GM18508 (cell line): Measurements from ENCODE around the gene UBTF.

ENCODE experiments used
- ATAC-seq: cut with Tn5 transposase; IDR thresholded peaks from one replicate; pipeline ENCODE4 v1.9.1; 2021; ENCODE audit warnings: moderate number of reproducible peaks; ENCODE audit not compliant: insufficient read depth, unreplicated experiment

UBTF gene

DNA sequence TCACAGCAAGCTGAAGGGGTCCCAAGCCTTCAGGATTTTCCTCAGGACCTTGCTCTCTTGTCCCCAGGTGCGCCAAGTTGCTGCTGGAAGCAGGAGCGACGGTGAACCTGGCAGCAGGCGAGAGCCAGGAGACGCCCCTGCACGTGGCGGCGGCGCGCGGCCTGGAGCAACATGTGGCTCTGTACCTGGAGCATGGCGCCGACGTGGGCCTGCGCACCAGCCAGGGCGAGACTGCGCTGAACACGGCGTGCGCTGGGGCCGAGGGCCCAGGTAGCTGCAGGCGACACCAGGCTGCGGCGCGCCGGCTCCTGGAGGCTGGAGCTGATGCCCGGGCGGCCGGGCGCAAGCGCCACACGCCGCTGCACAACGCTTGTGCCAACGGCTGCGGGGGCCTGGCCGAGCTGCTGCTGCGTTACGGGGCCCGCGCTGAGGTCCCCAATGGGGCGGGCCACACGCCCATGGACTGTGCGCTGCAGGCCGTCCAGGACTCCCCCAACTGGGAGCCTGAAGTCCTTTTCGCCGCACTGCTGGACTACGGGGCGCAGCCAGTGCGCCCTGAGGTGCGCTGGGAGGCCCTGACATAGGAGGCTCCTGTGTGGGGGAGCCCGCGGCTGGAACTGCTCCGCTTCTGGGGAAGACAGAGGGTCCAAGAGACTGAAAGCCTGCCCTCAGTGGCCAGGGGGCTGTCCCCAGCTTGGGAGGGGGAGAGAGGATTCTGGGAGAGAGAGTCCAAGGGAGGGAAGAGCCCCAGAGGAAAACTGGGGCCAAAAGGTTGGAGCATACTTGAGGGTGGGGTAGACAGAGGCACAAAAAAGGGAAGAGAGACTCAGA is 42.6 kb downstream of the UBTF start:
- ATAC-seq = no peak

DNA sequence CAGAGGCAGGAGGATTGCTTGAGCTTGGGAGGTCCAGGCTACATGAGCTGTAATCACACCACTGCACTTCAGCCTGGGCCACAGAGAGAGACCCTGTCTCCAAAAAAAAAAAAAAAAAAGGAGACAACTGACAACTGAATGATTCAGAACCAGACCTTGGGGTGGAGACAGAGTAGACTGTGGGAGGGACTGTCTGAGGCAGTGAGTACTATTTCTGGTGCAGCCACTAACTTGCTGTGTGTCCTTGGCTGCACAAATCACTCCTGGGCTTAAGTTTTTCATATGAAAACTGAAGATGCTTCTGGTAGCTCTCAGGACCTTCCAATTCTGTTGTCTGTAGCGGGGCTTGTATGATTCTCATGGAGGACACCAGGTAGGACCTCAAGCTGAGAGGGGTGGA is 43.2 kb downstream of the UBTF start:
- ATAC-seq = no peak

DNA sequence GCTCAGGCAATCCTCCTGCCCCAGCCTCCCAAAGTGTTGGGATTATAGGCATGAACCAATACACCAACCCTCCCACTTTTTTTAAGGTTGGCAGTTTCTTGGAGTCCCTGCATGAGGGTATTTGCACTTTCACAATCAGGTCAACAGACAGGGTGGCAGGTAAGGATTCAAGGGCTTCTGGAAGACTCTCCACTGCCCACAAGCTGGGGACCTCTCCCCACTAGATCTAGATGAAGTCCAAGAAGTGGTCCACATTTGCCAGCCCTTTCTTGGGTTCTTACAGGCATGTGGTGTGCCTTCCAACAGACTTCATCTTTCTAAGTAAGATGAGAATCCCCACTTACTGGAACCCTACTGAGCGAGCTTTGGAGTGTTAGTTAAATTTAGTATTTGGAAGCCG is 45.0 kb downstream of the UBTF start:
- no peak for ATAC-seq

DNA sequence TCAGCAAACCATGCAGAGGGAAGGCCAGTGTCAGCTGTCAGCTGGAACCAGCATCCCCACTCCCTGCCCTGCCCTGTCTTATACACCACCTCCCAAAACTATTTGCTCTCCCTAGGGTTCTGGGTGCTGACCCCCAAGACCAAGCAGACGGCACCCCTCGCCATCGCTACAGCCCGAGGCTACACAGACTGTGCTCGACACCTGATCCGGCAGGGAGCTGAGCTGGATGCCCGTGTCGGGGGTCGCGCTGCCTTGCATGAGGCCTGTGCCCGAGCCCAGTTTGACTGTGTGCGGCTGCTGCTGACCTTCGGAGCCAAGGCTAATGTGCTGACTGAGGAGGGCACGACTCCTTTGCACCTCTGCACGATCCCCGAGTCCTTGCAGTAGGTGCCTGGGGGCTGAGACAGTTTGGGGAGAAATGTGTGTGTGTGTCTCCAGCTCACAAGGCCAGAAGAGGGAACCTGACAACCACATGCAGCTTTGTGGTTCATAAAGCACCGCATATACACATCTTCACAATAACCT is 47.5 kb downstream of the UBTF start:
- ATAC-seq = no peak

DNA sequence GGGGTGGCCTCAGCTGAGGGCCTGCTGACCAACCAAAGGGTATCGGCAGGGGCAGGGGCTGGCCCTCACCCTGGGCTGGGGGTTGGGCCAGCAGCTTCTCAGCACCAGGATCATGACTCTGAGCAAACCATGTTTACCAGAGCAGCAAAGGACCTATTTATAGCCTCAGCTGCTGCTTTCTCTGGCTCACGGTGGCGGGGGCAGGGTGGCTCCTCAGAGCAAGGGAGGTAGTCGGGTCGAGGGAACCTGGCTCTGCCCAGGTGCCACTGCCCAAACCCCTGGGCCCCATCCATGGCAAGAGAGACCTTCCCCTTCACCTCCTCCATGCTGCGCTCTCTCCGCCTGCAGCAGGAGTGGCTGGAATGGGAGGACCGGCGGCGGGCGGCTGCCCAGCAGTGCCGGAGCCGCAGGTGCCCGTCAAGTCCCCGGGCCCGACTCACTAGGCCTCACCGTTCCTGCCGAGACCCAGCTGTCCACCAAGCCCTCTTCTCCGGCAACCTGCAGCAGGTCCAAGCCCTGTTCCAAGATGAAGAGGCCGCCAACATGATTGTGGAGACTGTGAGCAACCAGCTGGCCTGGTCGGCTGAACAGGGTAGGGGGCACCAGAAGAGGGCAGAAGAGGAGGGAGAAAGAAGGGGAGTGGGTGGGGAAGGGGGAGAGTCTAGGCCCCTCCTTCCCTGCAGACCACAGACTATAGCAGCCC is 48.8 kb downstream of the UBTF start, which contains the start of gene ASB16:
Gene ASB16, plus strand, starts transcription at position 206 of the 703 bp plus-strand sequence. Its CDS starts 86 bp downstream, at position 292.
- no peak for ATAC-seq

DNA sequence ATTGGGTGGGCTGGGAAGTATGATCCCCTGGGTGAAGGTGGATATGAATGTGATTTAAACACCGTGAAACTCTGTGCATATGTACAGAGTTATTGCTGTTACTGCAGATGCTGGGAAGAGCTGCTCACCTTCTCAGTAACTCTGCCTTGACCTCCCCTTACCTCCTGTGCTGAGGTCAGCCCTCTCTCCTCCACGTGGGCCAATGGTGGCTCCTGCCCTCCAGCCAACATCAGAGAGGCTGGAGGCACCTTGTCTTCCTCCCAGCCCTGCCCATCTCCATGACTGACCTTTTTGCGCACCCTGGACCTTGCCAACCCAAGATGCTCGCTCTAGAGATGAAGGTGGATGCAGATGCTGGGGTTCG is 49.4 kb downstream of the UBTF start:
- no peak for ATAC-seq

DNA sequence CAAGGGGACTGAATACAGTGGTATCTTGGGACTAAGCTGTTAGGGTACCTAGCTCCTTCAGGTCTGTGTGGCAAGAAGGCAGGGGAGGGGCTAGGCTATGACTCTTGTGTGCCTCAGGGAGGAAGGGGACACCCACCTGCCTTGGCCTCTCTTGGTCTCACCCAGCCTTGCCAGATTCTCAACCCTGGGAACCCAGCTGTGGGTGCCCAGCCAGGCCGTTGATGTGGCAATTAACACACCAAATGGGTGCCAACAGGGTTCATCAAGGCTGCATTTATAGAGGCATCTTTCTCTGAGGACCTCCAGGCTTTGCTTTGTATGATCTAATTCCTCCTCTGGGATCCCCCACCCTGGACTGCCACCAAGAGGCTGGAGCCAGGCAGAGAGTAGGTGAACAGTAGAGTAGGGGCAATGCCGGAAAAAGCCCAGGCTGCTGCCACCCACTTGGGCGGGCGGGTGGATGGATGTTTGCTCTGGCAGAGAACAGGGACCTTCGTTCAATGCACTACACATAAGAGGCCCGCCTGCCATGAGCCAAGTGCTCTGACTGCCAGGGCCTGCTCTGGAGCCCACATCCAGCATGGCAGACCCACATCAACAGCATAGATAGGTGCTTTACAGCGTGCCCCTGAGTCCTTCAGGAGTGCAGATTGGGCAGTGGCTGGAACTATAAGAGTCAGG is 52.2 kb downstream of the UBTF start:
- no peak for ATAC-seq

DNA sequence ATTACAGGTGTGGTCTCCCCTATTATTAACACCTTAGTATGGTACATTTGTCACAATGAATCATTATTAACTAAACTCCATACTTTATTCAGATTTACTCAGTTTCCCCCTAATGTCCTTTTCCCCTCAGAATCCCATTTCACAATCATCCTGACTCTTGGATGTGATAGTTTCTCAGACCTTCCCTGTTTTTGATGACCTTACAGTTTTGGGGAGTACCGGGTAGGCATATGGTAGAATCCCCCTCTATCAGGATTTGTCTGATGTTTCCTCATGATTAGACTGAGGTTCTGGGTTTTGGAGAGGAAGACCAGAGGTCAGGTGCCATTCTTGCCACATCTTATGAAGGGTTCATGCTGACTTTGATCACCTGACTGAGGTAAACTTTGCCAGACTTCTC is 55.0 kb downstream of the UBTF start:
- no peak for ATAC-seq

DNA sequence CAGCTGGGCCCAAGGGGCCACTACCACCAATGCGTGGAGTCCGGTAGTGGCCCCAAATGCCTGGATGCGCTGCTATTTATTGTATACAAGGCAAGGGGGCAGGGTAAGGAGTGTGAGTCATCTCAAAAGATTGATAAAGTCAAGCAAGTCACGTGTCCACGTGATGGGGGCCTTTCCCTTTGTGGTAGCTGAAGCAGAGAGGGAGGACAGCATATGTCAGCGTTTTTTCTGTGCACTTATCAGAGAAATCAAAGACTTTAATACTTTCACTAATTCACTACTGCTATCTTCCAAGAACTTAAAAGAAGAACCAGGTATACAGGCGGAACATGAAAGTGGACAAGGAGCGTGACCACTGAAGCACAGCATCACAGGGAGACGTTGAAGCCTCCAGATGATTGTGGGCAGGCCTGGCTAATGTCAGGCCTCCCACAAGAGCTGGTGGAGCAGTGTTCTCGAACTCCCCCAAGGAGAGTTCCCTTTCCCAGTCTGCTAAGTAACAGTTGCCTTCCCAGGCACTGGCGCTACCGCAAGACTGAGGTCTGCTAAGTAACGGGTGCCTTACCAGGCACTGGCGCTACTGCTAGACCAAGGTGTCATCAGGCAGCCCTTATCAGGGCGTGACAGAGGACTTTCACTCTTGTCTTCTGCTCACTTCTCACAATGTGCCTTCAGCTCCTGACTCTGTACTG is 59.8 kb downstream of the UBTF start:
- no peak for ATAC-seq

DNA sequence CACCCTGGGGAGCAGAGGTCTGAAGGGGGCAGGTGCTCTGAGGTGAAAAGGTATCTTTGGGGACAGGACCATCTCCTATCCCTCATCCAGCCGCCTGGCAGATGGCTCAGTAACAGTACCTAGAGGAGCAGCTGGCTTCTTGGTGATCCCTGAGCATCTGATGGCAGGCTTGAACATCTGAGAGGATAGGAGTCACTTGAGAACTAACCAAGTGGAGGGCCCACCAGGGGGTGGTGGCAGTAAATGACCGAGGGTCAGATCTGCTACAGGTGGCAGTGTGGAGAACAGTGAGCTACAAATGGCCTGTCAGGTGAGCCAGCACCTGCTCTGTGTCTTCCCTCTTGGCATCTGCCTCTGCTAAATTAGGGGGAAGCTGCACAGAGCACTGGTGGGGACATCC is 64.0 kb downstream of the UBTF start:
- ATAC-seq = no peak
